HAP-1 (cell line): ENCODE measurements around the gene MACIR.

Experiments used
- DNase-seq, 2 experiments: peaks; one replicate each; pipeline ENCODE4 v3.0.0-alpha.2; 2016 to 2020; ENCODE audit warnings: low spot score in 2 of 2
- H3K27me3 ChIP-seq: fragments of 250-450 bp; sonication (Bioruptor Pico); 2 replicates; pipeline ENCODE4 v1.5.1; 2020; ENCODE audit warnings: low read depth, mild to moderate bottlenecking, moderate library complexity
- H3K36me3 ChIP-seq: fragments of 250-450 bp; sonication (Bioruptor Pico); replicated peaks from 2 replicates; pipeline ENCODE4 v1.5.1; 2020; ENCODE audit warnings: mild to moderate bottlenecking
- H3K4me1 ChIP-seq: fragments of 250-450 bp; sonication (Bioruptor Pico); 2 replicates; pipeline ENCODE4 v1.5.1; 2020; ENCODE audit warnings: mild to moderate bottlenecking
- H3K4me3 ChIP-seq: fragments of 250-450 bp; sonication (Bioruptor Pico); 2 replicates; pipeline ENCODE4 v1.5.1; 2020; ENCODE audit warnings: mild to moderate bottlenecking, moderate library complexity
- H3K9me3 ChIP-seq: fragments of 250-450 bp; sonication (Bioruptor Pico); 2 replicates; pipeline ENCODE4 v1.5.1; 2020; ENCODE audit warnings: mild to moderate bottlenecking, moderate library complexity
- in situ Hi-C: fragments of 300-500 bp; cut with MboI; formaldehyde crosslinking; loops from 3 replicates; pipeline ENCODE4 v1.14.3; 2020; ENCODE audit warnings: low sequenced_read_pairs, inconsistent platforms, mixed read lengths

MACIR gene

DNA sequence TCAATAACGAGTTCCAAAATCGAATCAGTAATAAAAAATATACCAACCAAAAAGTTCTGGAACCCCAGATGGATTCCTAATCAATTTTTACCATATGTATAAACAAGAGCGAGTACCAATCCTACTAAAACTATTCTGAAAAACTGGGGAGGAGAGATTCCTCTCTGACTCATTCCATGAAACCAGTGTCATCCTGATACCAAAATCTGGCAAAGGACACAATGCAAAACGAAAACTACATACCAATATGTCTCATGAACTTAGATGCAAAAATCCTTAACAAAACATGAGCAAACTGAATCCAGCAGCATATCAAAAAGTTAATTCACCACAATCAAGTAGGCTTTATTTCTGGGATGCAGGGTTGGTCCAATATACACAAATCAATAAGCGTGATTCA, 30.5 kb upstream of the MACIR start:
- Histone ChIP-seq H3K27me3 (no peaks in the 10 kb centered on the region), H3K4me3 (no peak overlapping the region), H3K4me1 (no peaks in the 10 kb centered on the region), H3K9me3 (no peaks in the 10 kb centered on the region), H3K36me3 (no peaks in the 10 kb centered on the region)
- no peak for DNase-seq
- in situ Hi-C loops, result no loop called here

DNA sequence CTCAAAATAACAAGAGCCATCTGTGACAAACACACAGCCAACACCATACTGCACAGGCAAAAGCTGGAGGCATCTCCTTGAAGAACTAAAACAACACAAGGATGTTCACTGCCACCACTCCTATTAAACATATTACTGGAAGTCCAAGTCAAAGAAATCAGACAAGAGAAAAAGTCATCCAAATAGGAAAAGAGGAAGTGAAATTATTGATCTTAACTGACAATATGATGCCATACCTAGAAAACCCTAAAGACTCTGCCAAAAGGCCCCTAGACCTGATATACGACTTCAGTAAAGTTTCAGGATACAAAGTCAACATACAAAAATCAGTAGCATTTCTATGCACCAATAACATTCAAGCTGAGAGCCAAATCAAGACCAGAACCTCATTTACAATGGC, 30.0 kb upstream of the MACIR start:
- no peaks in the 10 kb centered on the region for H3K4me1 ChIP-seq
- DNase-seq, result no peak
- in situ Hi-C loops, result no loop called here
- H3K4me3 ChIP-seq, result no peak overlapping the region
- H3K36me3 ChIP-seq, result no peaks in the 10 kb centered on the region
- H3K9me3 ChIP-seq, result no peaks in the 10 kb centered on the region
- no peaks in the 10 kb centered on the region for H3K27me3 ChIP-seq

- peak; percentile 41 to 54 for DNase-seq
- in situ Hi-C loops, result loop anchor here (10.0 kb wide), 1 partner anchor 242 kb away; no protein-coding TSS in a partner anchor
These were observed 26.1 kb upstream of the MACIR start for GRCh38 chr5:103232393-103232999.

DNA sequence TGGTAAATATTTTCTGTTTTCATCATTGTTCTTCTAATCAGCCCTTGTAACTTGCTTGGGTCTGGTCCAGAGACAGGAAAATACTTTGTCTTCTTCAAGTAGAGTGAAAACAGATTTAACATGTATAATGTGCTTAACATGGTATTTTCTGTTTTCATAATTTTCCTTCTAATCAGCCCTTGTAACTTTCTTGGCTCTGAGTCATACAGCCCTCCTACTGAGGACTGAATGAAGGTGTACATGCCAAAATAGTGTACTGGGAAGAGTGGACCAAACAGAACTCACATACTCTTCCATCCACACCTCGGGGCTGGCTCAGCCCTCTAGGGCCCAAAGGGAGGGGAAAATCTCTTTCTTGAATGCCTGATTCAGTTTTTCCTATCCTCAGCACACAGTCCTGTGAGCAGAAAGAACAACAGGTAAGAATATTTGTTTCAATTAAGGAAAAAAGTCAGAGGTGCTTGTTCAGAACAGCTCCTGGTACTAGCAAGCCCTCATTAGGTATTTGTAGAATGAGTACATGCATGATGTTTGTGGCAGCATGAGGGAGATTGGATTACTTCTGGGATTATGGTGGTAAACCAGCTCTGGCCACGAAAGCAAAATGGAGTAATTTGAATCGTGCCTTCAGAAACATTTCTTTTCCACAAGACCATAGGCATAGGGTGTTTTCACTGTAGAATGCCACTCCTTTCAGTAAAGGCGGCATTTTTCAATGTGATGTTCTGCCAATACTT, 24.2 kb upstream of the MACIR start:
- in situ Hi-C loops, result loop anchor here (10.0 kb wide), 1 partner anchor 240 kb away; no protein-coding TSS in a partner anchor
- Histone ChIP-seq H3K4me1 (no peaks in the 10 kb centered on the region), H3K27me3 (no peaks in the 10 kb centered on the region), H3K4me3 (no peak overlapping the region), H3K9me3 (no peaks in the 10 kb centered on the region), H3K36me3 (no peaks in the 10 kb centered on the region)
- no peak for DNase-seq

More at GRCh38 chr5:103232393-103232999, 26.1 kb upstream of the MACIR start:
- Histone ChIP-seq H3K9me3 (no peaks in the 10 kb centered on the region), H3K27me3 (no peaks in the 10 kb centered on the region), H3K36me3 (no peaks in the 10 kb centered on the region), H3K4me3 (no peak overlapping the region), H3K4me1 (no peaks in the 10 kb centered on the region)

DNA sequence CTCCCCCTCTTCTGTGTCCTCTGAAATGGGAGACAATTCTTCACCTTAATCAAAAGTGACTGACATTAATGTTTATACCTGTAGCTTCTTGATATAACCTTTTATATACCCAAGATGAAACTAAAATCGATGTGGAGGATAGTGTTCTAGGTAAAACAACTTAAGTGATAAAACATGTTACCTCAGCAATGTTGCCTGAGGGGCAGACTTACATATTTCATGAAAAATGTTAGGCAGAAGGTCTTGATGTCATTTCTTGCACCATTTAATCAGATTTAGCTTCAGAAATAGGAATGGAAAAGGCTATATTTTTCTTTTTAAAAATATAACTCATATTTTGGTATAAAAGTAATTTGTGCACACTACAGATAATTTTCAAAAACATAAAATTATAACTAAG, 22.7 kb upstream of the MACIR start:
- Histone ChIP-seq H3K4me1 (no peaks in the 10 kb centered on the region), H3K27me3 (no peaks in the 10 kb centered on the region), H3K4me3 (no peak overlapping the region), H3K9me3 (no peaks in the 10 kb centered on the region), H3K36me3 (no peaks in the 10 kb centered on the region)
- in situ Hi-C loops, result loop anchor here (10.0 kb wide), 1 partner anchor 239 kb away; no protein-coding TSS in a partner anchor
- DNase-seq, result no peak

GRCh38 chr5:103237778-103238177, 20.8 kb upstream of the MACIR start:
- Histone ChIP-seq H3K36me3 (no peaks in the 10 kb centered on the region), H3K27me3 (no peaks in the 10 kb centered on the region), H3K4me1 (no peaks in the 10 kb centered on the region), H3K4me3 (no peak overlapping the region), H3K9me3 (no peaks in the 10 kb centered on the region)
- no peak for DNase-seq
- in situ Hi-C loops, result loop anchor here (10.0 kb wide), 1 partner anchor 237 kb away; no protein-coding TSS in a partner anchor

DNA sequence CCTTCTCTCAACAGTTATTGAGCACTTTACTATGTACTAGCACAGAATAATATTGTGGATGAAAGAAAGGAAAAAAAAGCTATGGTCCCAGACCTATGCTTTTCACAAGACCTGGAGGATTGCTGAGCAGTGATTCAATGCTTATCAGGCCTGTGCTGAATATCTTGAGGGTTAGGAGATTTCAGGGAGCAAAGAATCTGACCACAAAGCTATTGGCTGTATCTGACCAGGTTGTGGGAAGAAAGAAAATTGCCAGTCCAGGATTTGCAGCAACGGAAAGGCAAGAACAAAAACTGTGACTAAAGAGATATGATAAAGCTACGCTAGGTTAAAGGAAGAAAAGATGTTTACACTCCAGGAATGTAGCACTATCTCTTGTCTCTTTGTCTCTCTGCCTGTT, 14.9 kb upstream of the MACIR start:
- Histone ChIP-seq H3K4me3 (no peak overlapping the region), H3K9me3 (no peaks in the 10 kb centered on the region), H3K4me1 (no peaks in the 10 kb centered on the region), H3K27me3 (peaks cover 3% of the 10 kb centered on the region; the same call in 1 of the 2 replicates), H3K36me3 (no peaks in the 10 kb centered on the region)
- no peak for DNase-seq
- in situ Hi-C loops, result no loop called here

DNA sequence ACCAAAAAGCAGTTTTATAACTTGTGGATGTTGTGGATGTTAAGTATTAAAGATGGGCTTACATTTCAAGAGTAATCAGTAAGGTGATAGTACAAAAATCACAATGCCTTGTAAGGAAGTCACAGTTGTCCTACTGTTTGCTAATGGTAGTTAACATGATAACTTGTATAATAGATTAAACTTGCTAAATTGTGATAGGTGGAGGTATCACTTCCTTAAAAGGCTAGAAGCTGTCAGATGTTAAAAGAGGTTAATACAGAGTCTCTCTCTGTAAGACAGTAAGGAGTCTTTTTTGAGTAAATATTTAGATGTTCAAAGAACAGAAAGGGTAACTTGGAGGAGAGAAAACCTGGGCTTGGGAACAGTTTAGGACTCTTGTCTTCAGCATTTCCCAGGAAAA, 14.2 kb upstream of the MACIR start:
- peaks cover 3% of the 10 kb centered on the region; the same call in 1 of the 2 replicates for H3K27me3 ChIP-seq
- H3K9me3 ChIP-seq, result no peaks in the 10 kb centered on the region
- H3K4me1 ChIP-seq, result no peaks in the 10 kb centered on the region
- H3K36me3 ChIP-seq, result no peaks in the 10 kb centered on the region
- H3K4me3 ChIP-seq, result no peak overlapping the region
- in situ Hi-C loops, result no loop called here
- no peak for DNase-seq

GRCh38 chr5:103245761-103246160, 12.8 kb upstream of the MACIR start:
- DNase-seq, result no peak
- Histone ChIP-seq H3K4me3 (no peak overlapping the region), H3K27me3 (peaks cover 3% of the 10 kb centered on the region; the same call in 1 of the 2 replicates), H3K36me3 (no peaks in the 10 kb centered on the region), H3K9me3 (no peaks in the 10 kb centered on the region), H3K4me1 (no peaks in the 10 kb centered on the region)
- in situ Hi-C loops, result no loop called here

DNA sequence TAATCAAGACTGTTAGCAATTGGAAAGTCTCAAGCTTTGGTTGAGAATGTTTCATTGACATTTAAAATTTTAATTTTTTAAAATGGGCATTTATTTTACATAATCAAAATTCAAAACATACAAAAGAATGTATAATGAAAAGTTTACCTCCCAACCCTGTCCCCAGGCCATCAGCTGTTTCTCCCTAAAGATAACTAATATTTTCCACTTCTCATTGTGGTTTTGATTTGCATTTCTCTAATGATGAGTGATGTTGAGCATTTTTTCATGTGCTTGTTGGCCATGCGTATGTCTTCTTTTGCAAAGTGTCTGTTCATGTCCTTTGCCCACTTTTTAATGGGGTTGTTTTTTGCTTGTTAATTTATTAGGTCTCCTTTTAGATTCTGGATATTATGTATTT, 11.4 kb upstream of the MACIR start:
- Histone ChIP-seq H3K36me3 (no peaks in the 10 kb centered on the region), H3K9me3 (no peaks in the 10 kb centered on the region), H3K4me1 (no peaks in the 10 kb centered on the region), H3K27me3 (peaks cover 3% of the 10 kb centered on the region; the same call in 1 of the 2 replicates), H3K4me3 (no peak overlapping the region)
- no peak for DNase-seq
- in situ Hi-C loops, result no loop called here

- no peak for DNase-seq
- Histone ChIP-seq H3K4me1 (no peaks in the 10 kb centered on the region), H3K27me3 (peaks cover 3% of the 10 kb centered on the region; the same call in 1 of the 2 replicates), H3K9me3 (no peaks in the 10 kb centered on the region), H3K4me3 (no peak overlapping the region), H3K36me3 (no peaks in the 10 kb centered on the region)
- in situ Hi-C loops, result no loop called here
These were observed 9.5 kb upstream of the MACIR start for GRCh38 chr5:103249068-103249467.

GRCh38 chr5:103254921-103255320, 3.6 kb upstream of the MACIR start:
- DNase-seq, result no peak
- Histone ChIP-seq H3K9me3 (no peaks in the 10 kb centered on the region), H3K4me3 (no peak overlapping the region), H3K27me3 (no peaks in the 10 kb centered on the region; the same call in 1 of the 2 replicates), H3K4me1 (no peaks in the 10 kb centered on the region), H3K36me3 (no peaks in the 10 kb centered on the region)
- in situ Hi-C loops, result no loop called here

- H3K9me3 ChIP-seq, result no peaks in the 10 kb centered on the region
- DNase-seq, result no peak
- H3K36me3 ChIP-seq, result no peaks in the 10 kb centered on the region
- in situ Hi-C loops, result no loop called here
- no peak overlapping the region for H3K4me3 ChIP-seq
- no peaks in the 10 kb centered on the region; the same call in 1 of the 2 replicates for H3K27me3 ChIP-seq
- H3K4me1 ChIP-seq, result peaks cover 1% of the 10 kb centered on the region
These were observed 2.9 kb upstream of the MACIR start for GRCh38 chr5:103255691-103256090.

DNA sequence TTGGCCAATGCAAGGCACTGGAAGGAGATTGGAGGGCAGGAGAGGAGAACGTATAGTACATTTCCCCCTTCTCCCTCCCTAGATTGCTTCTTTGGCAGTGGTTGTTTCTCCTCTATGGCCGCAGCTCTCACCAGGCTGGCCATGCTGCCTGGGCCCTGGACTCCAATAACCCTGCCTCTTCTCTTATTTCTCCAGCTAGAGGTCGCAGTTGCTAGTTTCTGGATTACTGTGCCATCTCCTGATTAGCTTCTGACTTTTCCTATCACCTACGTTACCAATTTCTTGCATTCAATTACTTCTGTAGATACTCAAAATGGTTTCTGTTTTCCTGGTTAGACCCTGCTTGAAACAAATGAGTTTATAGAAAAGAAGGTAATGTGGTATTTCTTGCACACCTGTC, 2.4 kb upstream of the MACIR start:
- no peaks in the 10 kb centered on the region; the same call in 1 of the 2 replicates for H3K27me3 ChIP-seq
- no peak for DNase-seq
- no peaks in the 10 kb centered on the region for H3K36me3 ChIP-seq
- no peak overlapping the region for H3K4me3 ChIP-seq
- H3K9me3 ChIP-seq, result no peaks in the 10 kb centered on the region
- H3K4me1 ChIP-seq, result peaks cover 6% of the 10 kb centered on the region
- in situ Hi-C loops, result no loop called here
